Liver (tissue), 9 donors: Measurements from ENCODE around the gene RCN2. TPM values are rescaled to one million over a fixed set of nuclear protein-coding genes. Genes with fewer than 3 reads are reported as not detected.

Experiments
- DNase-seq: peaks from one replicate; pipeline ENCODE4 v3.0.0-alpha.2; 2017; ENCODE audit warnings: low spot score
- H3K27ac ChIP-seq, 2 donors: one replicate each; pipeline ENCODE4 v1.7.0; 2013; ENCODE audit warnings: inconsistent platforms in 2 of 2, low read length in 2 of 2, control low read depth in 1 of 2, low read depth in 1 of 2, mild to moderate bottlenecking in 1 of 2
- H3K27me3 ChIP-seq, 4 donors: one replicate each; pipeline versions ENCODE4 v1.6.1 to v1.7.0; 2013; ENCODE audit warnings: low read length in 3 of 4, inconsistent platforms in 1 of 4, mild to moderate bottlenecking in 1 of 4, moderate library complexity in 1 of 4; ENCODE audit not compliant: control insufficient read depth in 4 of 4, insufficient read depth in 4 of 4
- H3K36me3 ChIP-seq, 4 donors: one replicate each; pipeline versions ENCODE4 v1.6.1 to v1.7.0; 2013; ENCODE audit warnings: low read length in 3 of 4, mild to moderate bottlenecking in 3 of 4, low read depth in 1 of 4, moderate library complexity in 1 of 4; ENCODE audit not compliant: control insufficient read depth in 4 of 4, insufficient read depth in 3 of 4
- H3K4me1 ChIP-seq, 4 donors: one replicate each; pipeline versions ENCODE4 v1.6.1 to v1.7.0; 2013; ENCODE audit warnings: low read length in 3 of 4, mild to moderate bottlenecking in 3 of 4, moderate library complexity in 1 of 4; ENCODE audit not compliant: control insufficient read depth in 4 of 4, insufficient read depth in 4 of 4
- H3K4me3 ChIP-seq, 3 donors: one replicate each; pipeline versions ENCODE4 v1.6.1 to v1.7.0; 2013; ENCODE audit warnings: low read length in 3 of 3, control low read depth in 1 of 3, low read depth in 1 of 3, mild to moderate bottlenecking in 1 of 3
- H3K9ac ChIP-seq, 2 donors: one replicate each; pipeline ENCODE4 v1.7.0; 2013; ENCODE audit warnings: low read length in 2 of 2, mild to moderate bottlenecking in 2 of 2, moderate library complexity in 2 of 2, control low read depth in 1 of 2, low read depth in 1 of 2
- H3K9me3 ChIP-seq, 4 donors: one replicate each; pipeline versions ENCODE4 v1.6.1 to v1.7.0; 2013; ENCODE audit warnings: low read length in 3 of 4; ENCODE audit not compliant: control insufficient read depth in 4 of 4
- ATF3 ChIP-seq: IDR thresholded peaks from 2 replicates; pipeline ENCODE4 v1.6.1; 2016; ENCODE audit warnings: antibody characterized with exemption
- CTCF ChIP-seq: fragments of 150-350 bp; IDR thresholded peaks from 2 replicates; pipeline ENCODE4 v1.5.1; 2017; ENCODE audit warnings: improper control_type of control experiment, low read depth, low read length; ENCODE audit not compliant: missing input control
- EGR1 ChIP-seq, 2 donors: IDR thresholded peaks; 2 replicates each; pipeline ENCODE4 v1.6.1; 2016 to 2018; ENCODE audit warnings: antibody characterized with exemption in 2 of 2, low read depth in 2 of 2
- FOXA1 ChIP-seq: IDR thresholded peaks from 2 replicates; pipeline ENCODE4 v1.6.1; 2016; ENCODE audit warnings: antibody characterized with exemption
- FOXA2 ChIP-seq: IDR thresholded peaks from 2 replicates; pipeline ENCODE4 v1.6.1; 2016; ENCODE audit warnings: antibody characterized with exemption
- GABPA ChIP-seq, 2 donors: IDR thresholded peaks in 1 of 2; conservative IDR thresholded peaks in 1 of 2; 2 replicates each; pipeline ENCODE4 v1.6.1; 2016; ENCODE audit warnings: antibody characterized with exemption in 2 of 2, mild to moderate bottlenecking in 1 of 2, moderate library complexity in 1 of 2
- HNF4A ChIP-seq, 2 donors: conservative IDR thresholded peaks; 2 replicates each; pipeline ENCODE4 v1.6.1; 2016; ENCODE audit warnings: antibody characterized with exemption in 2 of 2, mild to moderate bottlenecking in 2 of 2
- HNF4G ChIP-seq: IDR thresholded peaks from 2 replicates; pipeline ENCODE4 v1.6.1; 2016; ENCODE audit warnings: antibody characterized with exemption
- NR2F2 ChIP-seq: IDR thresholded peaks from 2 replicates; pipeline ENCODE4 v1.6.1; 2016; ENCODE audit warnings: antibody characterized with exemption
- RAD21 ChIP-seq, 2 donors: IDR thresholded peaks; 2 replicates each; pipeline ENCODE4 v1.6.1; 2016; ENCODE audit warnings: antibody characterized with exemption in 2 of 2, mild to moderate bottlenecking in 2 of 2
- REST ChIP-seq: IDR thresholded peaks from 2 replicates; pipeline ENCODE4 v1.6.1; 2016; ENCODE audit warnings: antibody characterized with exemption, mild to moderate bottlenecking
- RXRA ChIP-seq, 2 donors: IDR thresholded peaks; 2 replicates each; pipeline ENCODE4 v1.6.1; 2017 to 2018; ENCODE audit warnings: antibody characterized with exemption in 2 of 2, mild to moderate bottlenecking in 1 of 2
- TAF1 ChIP-seq: conservative IDR thresholded peaks from 2 replicates; pipeline ENCODE4 v1.6.1; 2016; ENCODE audit warnings: antibody characterized with exemption, mild to moderate bottlenecking
- YY1 ChIP-seq: IDR thresholded peaks from 2 replicates; pipeline ENCODE4 v1.6.1; 2016; ENCODE audit warnings: antibody characterized with exemption, mild to moderate bottlenecking
- ZBTB33 ChIP-seq: IDR thresholded peaks from 2 replicates; pipeline ENCODE4 v1.6.1; 2016; ENCODE audit warnings: antibody characterized with exemption
- WGBS: extraction: QIAGEN DNeasy Blood & Tissue Kit; methylation state at CpG from one replicate; pipeline ENCODE4 v1.1.7; 2013; 5-methylcytosine and 5-hydroxymethylcytosine counted together
- polyA plus RNA-seq, 2 donors: library from polyadenylated mRNA; stranded (reverse) in 1 of 2; unstranded in 1 of 2; fragments of 200-250 nt in 1 of 2; fragments of >200 nt in 1 of 2; fragmentation: Nextera tagmentation in 1 of 2; extraction: Ambion mirVana in 1 of 2; gene quantifications; one replicate each; pipeline versions ENCODE4 v1.2.1 to v1.2.3, GENCODE V29; 2013 to 2015
- total RNA-seq, 2 donors: library from RNA; depleted of rRNA; stranded (reverse); fragments of >200 nt; gene quantifications; one replicate each; pipeline ENCODE4 v1.2.3, GENCODE V29; 2014
- donor health status: healthy.
- donor health status: healthy.
- donor health status: healthy.
- donor health status: healthy.
- donor health status: healthy.

Gene RCN2
- total and polyA plus RNA-seq, 4 donors = 8.7 to 28.2 (median 15.1) TPM

- H3K4me1 ChIP-seq = peaks cover 0 to 6% (median 1%) of the 10 kb centered on the region in 4 donors
- no peak for DNase-seq
- no peak overlapping the region for H3K27ac ChIP-seq
These were observed 55.2 kb downstream of the RCN2 start for GRCh38 chr15:76986743-76987142.

GRCh38 chr15:76987276-76987675 is 55.7 kb downstream of the RCN2 start:
- Histone ChIP-seq H3K9ac (no peak overlapping the region), H3K4me3 (no peak overlapping the region), H3K4me1 (peaks cover 0 to 6% (median 1%) of the 10 kb centered on the region in 4 donors), H3K36me3 (no peaks in the 10 kb centered on the region), H3K9me3 (no peaks in the 10 kb centered on the region), H3K27ac (no peak overlapping the region), H3K27me3 (no peaks in the 10 kb centered on the region)
- WGBS = 91% methylated on average over 6 of the region's 6 CpGs
- DNase-seq = no peak
- no peak for TF ChIP-seq ATF3
- TF ChIP-seq FOXA2 = no peak
- TF ChIP-seq CTCF = no peak
- no peak for TF ChIP-seq HNF4G
- TF ChIP-seq FOXA1 = no peak
- no peak for TF ChIP-seq TAF1
- TF ChIP-seq RXRA (IDR thresholded peaks at IDR 0.05) = no peak
- no peak for TF ChIP-seq HNF4A (conservative IDR thresholded peaks at IDR 0.05)
- TF ChIP-seq YY1 = no peak
- TF ChIP-seq NR2F2 = no peak
- no peak for TF ChIP-seq EGR1 (IDR thresholded peaks at IDR 0.05; ENCODE audit: low read depth in 2 of 2)
- TF ChIP-seq ZBTB33 = no peak
- no peak for TF ChIP-seq GABPA (IDR thresholded peaks at IDR 0.05 in 1 of 2, conservative IDR thresholded peaks at IDR 0.05 in 1 of 2)
- no peak for TF ChIP-seq REST

More at GRCh38 chr15:76986743-76987142, 55.2 kb downstream of the RCN2 start:
- H3K9me3 ChIP-seq = no peaks in the 10 kb centered on the region
- TF ChIP-seq ATF3 = no peak
- TF ChIP-seq FOXA2 = no peak
- no peak for TF ChIP-seq RXRA (IDR thresholded peaks at IDR 0.05)
- no peak for TF ChIP-seq TAF1
- no peak for TF ChIP-seq YY1
- TF ChIP-seq HNF4A (conservative IDR thresholded peaks at IDR 0.05) = no peak
- no peak for TF ChIP-seq RAD21 (IDR thresholded peaks at IDR 0.05)
- TF ChIP-seq GABPA (IDR thresholded peaks at IDR 0.05 in 1 of 2, conservative IDR thresholded peaks at IDR 0.05 in 1 of 2) = no peak
- no peak for TF ChIP-seq NR2F2
- no peak for TF ChIP-seq REST
- whole genome bisulfite sequencing = 89% methylated on average over 3 of the region's 3 CpGs
- H3K4me3 ChIP-seq = no peak overlapping the region
- no peaks in the 10 kb centered on the region for H3K36me3 ChIP-seq
- no peaks in the 10 kb centered on the region for H3K27me3 ChIP-seq
- H3K9ac ChIP-seq = no peak overlapping the region
